Vagina (tissue), 2 donors: Measurements from ENCODE around the gene CFAP74.

ENCODE experiments used
- POLR2A ChIP-seq, 2 donors: fragments of 450-650 bp; IDR thresholded peaks; one replicate each; pipeline ENCODE4 v1.6.1; 2017; ENCODE audit warnings: antibody characterized with exemption in 2 of 2, mild to moderate bottlenecking in 2 of 2, moderate library complexity in 2 of 2
- TF ChIP-seq, protein P1 (sequence below), 3 experiments: fragments of 450-650 bp in 2 of 3; fragments of 200-600 bp in 1 of 3; sonication (generic) in 1 of 3; IDR thresholded peaks; one replicate each; pipeline ENCODE4 v1.5.1; 2017 to 2019; ENCODE audit warnings: antibody characterized with exemption in 3 of 3, mild to moderate bottlenecking in 2 of 3, moderate library complexity in 2 of 3

DNA sequence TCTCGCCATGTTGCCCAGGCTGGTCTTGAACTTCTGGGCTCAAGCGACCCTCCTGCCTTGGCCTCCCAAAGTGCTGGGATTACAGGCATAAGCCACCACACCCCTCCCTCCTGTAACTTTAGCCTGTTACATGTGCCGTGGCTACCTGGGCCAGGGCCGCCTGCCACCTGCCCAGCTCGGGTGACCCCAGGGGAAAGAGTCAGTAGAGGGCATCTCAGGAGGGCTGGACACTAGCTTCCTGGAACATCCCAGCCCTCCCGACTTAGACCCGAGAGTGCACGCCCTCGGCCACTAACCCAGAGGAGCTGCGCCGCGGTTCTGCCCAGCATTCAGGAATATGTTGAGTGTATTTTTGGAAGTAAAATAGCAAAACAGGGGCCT, 44.1 kb downstream of the CFAP74 start:
- TF ChIP-seq, protein P1, sequence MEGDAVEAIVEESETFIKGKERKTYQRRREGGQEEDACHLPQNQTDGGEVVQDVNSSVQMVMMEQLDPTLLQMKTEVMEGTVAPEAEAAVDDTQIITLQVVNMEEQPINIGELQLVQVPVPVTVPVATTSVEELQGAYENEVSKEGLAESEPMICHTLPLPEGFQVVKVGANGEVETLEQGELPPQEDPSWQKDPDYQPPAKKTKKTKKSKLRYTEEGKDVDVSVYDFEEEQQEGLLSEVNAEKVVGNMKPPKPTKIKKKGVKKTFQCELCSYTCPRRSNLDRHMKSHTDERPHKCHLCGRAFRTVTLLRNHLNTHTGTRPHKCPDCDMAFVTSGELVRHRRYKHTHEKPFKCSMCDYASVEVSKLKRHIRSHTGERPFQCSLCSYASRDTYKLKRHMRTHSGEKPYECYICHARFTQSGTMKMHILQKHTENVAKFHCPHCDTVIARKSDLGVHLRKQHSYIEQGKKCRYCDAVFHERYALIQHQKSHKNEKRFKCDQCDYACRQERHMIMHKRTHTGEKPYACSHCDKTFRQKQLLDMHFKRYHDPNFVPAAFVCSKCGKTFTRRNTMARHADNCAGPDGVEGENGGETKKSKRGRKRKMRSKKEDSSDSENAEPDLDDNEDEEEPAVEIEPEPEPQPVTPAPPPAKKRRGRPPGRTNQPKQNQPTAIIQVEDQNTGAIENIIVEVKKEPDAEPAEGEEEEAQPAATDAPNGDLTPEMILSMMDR (IDR thresholded peaks at IDR 0.05), result no peak
- TF ChIP-seq POLR2A (IDR thresholded peaks at IDR 0.05), result no peak
